Activated CD8-positive, alpha-beta memory T cell treated with anti-CD3 and anti-CD28 coated beads for 4 hours (primary cell): Measurements from ENCODE around the gene AP5M1.
A peak's percentile ranks its signal among the peaks of the same experiment; 100 is the strongest.
"Not testable (repeated sequence)": the region's sequence is repeated elsewhere in the genome, so short reads cannot be mapped to it uniquely, and the experiment has no call there.

Source experiments
- DNase-seq, 2 donors: peaks; one replicate each; pipeline ENCODE4 v3.0.0-alpha.2; 2020; ENCODE audit warnings: low read depth in 2 of 2

The AP5M1 gene

DNA sequence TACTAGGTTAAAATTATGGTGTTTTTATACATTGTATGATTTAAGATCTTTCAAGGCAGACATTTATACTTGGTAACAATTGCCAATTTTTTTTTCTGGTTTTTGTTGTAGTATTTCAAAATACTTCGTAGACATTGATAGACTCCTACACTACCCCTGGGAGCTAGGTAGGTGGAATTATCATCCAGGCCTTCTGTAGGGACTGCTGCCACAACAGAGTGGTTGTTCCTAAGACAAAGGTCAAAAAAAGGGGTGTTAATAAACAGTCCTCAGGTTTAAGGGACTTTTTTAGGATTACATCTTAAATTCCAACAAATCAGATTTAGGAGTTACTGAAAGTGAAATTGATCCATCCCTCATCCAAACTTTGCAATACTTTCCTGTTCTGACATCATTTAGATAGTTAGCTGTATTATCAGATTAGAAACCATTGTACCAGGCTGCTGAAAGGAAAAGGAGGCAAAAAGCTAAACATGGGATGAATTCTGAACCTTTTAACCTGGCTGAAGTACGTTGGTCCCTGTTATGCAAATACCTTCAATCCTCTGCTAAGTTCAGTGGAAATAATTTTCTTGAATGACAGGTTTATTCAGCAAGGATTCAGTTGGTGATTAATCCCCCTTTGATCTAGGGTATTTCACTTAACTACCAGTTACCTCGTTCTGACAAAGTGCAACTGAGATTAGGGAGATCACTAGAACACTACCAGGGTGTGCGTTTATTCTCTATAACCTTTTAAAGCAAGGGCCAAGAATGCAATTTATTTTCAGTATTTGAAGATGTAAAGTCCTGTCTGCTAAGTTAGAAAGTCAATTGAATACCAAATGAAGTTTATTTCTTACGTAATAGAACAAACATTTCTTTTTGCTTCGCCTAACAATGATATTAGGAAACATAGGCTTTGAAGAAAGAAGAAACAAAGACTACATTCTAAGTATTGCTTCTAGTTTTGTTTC lies 23.2 kb downstream of the AP5M1 start:
- no peak for DNase-seq

- no peak for DNase-seq
Measured at GRCh38 chr14:57293866-57294837, 25.4 kb downstream of the AP5M1 start.

DNA sequence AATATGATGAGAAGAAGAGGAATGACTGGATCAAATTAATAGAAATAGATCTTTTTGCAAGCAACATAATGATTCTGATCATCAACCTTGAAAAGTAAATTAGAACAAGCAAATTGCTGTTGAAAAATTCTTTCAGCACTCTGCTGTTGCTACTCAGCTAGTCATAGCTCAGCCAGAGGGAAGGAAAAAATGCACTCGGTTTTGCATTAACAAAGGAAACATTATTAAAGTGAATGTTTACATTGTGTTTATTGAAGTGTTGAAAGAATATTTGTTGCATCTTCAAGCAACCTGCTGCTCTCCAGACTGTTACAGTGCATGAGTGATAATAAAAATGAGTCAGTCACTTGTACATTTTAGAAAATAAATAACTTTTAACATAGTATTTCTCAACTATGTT lies 26.5 kb downstream of the AP5M1 start:
- DNase-seq, result no peak

DNA sequence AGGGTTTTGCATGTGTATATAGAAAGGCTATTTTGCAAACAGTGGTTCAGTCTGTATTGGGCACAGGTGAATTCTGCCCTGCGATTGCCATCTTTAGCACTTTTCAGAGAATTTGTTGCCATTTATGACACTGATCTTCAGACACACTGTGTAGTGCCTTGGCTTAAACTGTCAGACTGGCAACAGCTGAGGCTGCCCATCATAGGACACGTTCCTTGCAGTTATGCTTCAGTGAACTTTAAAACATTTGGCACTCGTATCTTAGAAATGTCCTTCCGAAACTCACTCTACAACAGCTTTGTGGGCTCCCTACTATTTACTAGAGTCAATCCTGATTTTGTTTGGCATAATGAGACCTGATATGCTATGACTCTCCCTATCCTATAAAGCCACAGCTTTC lies 29.1 kb downstream of the AP5M1 start:
- no peak for DNase-seq

DNA sequence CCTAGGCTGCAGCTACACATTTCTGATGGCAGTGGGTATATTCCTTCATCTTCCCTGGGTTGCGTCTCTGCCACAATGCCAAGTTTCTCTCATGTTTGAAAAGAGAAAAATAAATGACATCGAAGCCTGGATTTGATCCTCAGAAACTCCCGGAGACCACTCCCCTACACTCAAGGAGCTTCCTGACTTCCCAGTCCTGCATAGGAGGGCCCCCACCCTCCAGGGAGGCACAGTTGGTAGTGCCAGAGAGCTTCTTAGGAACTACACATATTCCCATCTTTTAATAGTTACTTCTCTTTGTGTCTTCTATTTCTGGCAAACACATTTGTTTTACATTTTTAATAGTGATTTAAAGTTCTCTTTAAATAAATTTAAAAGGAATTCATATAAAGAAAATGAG lies 30.7 kb downstream of the AP5M1 start:
- no peak for DNase-seq

- DNase-seq, result no peak
Measured at GRCh38 chr14:57302883-57303282, 34.1 kb downstream of the AP5M1 start.

GRCh38 chr14:57314396-57315089 lies 45.8 kb downstream of the AP5M1 start:
- no peak for DNase-seq

- DNase-seq, result peak; percentile 40 to 46
Measured at GRCh38 chr14:57317248-57317833, 48.6 kb downstream of the AP5M1 start.

DNA sequence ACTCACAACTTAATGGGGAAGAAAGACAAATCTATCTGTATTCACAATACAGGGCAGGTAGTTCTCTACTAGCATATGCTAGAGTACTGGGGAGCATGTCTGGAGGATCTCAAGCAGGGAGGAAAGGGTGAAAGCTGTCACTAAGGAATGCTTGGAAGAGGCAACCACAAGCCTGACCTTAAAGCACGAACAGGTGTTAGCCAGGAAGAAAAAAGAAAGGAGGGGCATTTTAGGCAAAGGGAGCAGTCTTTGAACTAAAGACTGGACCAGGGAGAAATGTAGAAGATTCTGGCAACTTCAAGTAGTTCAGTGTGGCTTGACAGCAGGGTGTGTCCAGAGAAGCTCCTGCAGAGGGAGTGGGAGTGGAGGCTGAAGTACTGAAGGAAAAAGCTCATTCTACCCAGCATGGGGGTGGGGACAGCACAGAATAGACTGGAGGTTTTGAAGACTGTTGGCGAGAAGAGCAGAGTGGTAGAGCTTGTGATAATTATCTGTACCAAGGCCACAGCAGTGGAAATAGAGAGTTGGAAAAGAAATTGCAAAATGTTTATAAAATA lies 50.9 kb downstream of the AP5M1 start:
- no peak for DNase-seq

DNA sequence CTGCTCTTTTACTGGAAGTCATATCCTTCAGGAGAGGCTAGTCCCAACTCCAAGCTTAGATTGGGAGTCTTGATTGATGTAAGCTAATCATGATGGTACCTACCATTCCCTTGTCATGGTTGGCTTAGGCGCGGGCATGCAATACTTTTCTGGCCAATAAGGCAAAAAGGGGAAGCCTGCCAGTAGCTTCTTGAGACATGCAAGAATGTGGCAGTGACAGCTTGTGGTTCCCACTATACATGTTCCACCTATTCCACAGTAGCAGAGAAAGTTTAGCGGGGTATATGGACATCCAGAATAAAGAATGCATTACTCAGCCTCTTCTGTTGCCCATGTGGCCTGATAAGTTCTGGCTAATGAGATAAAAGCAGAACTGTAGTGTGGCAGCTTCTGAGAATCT lies 55.0 kb downstream of the AP5M1 start:
- DNase-seq, result no peak

DNA sequence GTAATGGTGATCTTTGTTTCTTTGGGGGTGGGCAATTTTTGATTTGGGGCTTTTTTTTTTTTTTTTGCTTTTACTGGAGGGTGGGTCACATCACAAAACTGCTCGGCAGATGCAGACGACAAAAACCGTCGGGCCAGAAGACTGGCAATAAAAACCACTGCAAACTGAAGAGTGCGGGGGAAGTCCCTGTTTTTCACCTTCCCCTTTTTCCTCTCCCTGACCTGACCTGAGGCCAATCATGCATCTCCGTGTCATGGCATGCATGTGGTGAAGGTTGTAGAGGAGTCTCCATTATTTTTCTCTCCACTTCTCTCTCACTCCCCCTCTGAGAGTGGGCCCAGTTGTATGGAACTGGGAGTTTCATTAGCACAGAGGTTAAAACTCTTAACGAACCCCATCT lies 57.5 kb downstream of the AP5M1 start:
- no peak for DNase-seq

GRCh38 chr14:57329833-57330232 lies 61.1 kb downstream of the AP5M1 start:
- no peak for DNase-seq

DNA sequence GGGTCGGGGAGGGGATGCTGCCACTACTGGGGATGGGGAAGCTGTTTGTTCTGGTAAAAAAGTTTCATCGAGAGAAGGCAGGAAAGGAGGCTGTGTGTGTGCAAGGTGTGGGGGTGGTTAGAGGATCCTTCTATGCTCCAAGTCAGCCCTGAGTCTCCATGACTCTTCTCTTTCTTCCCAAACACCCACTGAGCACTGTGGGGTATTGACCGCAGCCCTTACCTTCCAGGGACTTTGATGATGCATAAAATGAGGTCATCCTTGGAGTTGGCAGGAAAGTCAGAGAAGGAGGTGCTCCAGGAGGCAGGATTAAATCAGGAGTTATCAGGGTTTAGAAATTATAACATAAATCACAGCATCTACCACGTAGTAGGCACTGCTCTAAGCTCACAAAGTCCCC lies 63.7 kb downstream of the AP5M1 start:
- not testable (repeated sequence) for DNase-seq

DNA sequence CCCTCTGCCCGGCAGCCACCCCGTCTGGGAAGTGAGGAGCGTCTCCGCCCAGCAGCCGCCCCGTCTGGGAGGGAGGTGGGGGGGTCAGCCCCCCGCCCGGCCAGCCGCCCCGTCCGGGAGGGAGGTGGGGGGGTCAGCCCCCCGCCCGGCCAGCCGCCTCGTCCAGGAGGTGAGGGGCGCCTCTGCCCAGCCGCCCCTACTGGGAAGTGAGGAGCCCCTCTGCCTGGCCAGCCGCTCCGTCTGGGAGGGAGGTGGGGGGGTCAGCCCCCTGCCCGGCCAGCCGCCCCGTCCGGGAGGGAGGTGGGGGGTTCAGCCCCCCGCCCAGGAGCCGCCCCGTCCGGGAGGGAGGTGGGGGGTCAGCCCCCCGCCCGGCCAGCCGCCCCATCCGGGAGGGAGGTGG lies 65.0 kb downstream of the AP5M1 start:
- DNase-seq, result not testable (repeated sequence)

GRCh38 chr14:57343545-57344297 lies 75.0 kb downstream of the AP5M1 start:
- DNase-seq, result not testable (repeated sequence)

GRCh38 chr14:57345106-57345505 lies 76.3 kb downstream of the AP5M1 start:
- DNase-seq, result no peak

GRCh38 chr14:57346741-57347140 lies 78.0 kb downstream of the AP5M1 start:
- no peak for DNase-seq
